Left lung (tissue), 10 donors: ENCODE results near the gene KRT83. TPM values are rescaled to one million over a fixed set of nuclear protein-coding genes. Genes with fewer than 3 reads are reported as not detected.

Experiments used
- ATAC-seq: fragments of 200-7000 bp; cut with Tn5 transposase; one replicate; pipeline ENCODE4 v1.9.1; 2020; ENCODE audit warnings: moderate library complexity
- DNase-seq, 4 donors: peaks; one replicate each; pipeline ENCODE4 v3.0.0-alpha.2; 2013 to 2020
- H3K27ac ChIP-seq, 2 donors: fragments of 200-600 bp; sonication (generic) in 1 of 2; one replicate each; pipeline versions ENCODE4 v1.5.0 to v1.8.0; 2020 to 2021
- H3K27me3 ChIP-seq, 2 donors: fragments of 200-600 bp; sonication (generic) in 1 of 2; one replicate each; pipeline versions ENCODE4 v1.5.0 to v1.8.0; 2020 to 2021
- H3K36me3 ChIP-seq, 2 donors: fragments of 200-600 bp; sonication (generic) in 1 of 2; one replicate each; pipeline versions ENCODE4 v1.5.0 to v1.8.0; 2020 to 2021
- H3K4me1 ChIP-seq, 2 donors: fragments of 200-600 bp; one replicate each; pipeline ENCODE4 v1.8.0; 2021
- H3K4me3 ChIP-seq, 2 donors: fragments of 200-600 bp; sonication (generic) in 1 of 2; one replicate each; pipeline versions ENCODE4 v1.5.0 to v1.8.0; 2020 to 2021; ENCODE audit warnings: mild to moderate bottlenecking in 1 of 2
- H3K9me3 ChIP-seq, 2 donors: fragments of 200-600 bp; sonication (generic) in 1 of 2; one replicate each; pipeline versions ENCODE4 v1.5.0 to v1.8.0; 2020 to 2021
- intact Hi-C, 2 donors: fragments of 100-400 bp; cut with DNase I; formaldehyde crosslinking; loops; one replicate each; pipeline versions ENCODE4 v1.11.2 to v1.14.2; 2022
- polyA plus RNA-seq, 6 donors: library from polyadenylated mRNA; unstranded; fragments of 120-200 nt; gene quantifications; one replicate each; pipeline ENCODE4 v1.2.1, GENCODE V29; 2013; ENCODE audit not compliant: insufficient read length in 6 of 6
- total RNA-seq, 2 donors: library from RNA; stranded (reverse); fragmentation: NEBNext Ultra II Directional; extraction: Animal tissue kit (Norgen Biotek cat#: 25700); gene quantifications; one replicate each; pipeline ENCODE4 v1.2.1, GENCODE V29; 2021
- TF ChIP-seq, protein P1 (sequence below), 2 donors: fragments of 200-600 bp; sonication (generic) in 1 of 2; IDR thresholded peaks; one replicate each; pipeline versions ENCODE4 v1.5.0 to v1.8.0; 2021; ENCODE audit warnings: antibody characterized with exemption in 2 of 2
- donor health status: DM: no; HTN: yes; CAD: no.
- donor health status: DM: no; HTN: no; CAD: no.

The KRT83 gene
- total and polyA plus RNA-seq, 8 donors = not detected

DNA sequence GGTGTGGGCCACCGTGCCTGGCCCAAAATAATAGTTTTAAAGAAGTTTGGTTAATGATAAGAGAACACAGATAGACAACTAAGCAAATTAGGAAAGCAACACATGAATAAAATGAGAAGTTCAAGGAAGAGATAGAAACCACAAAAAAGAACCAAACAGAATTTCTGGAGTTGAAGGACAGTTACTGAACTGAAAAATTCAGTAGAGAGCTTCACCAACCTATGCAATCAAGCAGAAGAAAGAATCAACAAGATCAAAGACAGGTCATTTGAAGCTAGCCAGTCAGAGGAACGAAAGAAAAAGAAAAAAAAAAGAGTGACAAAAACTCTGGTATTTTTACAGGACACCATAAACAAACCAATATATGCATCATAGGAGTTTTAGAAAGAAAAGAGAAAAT, 15.4 kb upstream of the KRT83 start:
- DNase-seq (no peak), ATAC-seq (no peak)
- intact Hi-C loops = no loop called here
- Histone ChIP-seq H3K4me3 (no peak overlapping the region), H3K9me3 (peaks cover 0 to 3% of the 10 kb centered on the region in 2 donors), H3K4me1 (no peaks in the 10 kb centered on the region), H3K36me3 (no peaks in the 10 kb centered on the region), H3K27ac (no peak overlapping the region), H3K27me3 (peaks cover 0 to 14% of the 10 kb centered on the region in 2 donors)
- TF ChIP-seq, protein P1, sequence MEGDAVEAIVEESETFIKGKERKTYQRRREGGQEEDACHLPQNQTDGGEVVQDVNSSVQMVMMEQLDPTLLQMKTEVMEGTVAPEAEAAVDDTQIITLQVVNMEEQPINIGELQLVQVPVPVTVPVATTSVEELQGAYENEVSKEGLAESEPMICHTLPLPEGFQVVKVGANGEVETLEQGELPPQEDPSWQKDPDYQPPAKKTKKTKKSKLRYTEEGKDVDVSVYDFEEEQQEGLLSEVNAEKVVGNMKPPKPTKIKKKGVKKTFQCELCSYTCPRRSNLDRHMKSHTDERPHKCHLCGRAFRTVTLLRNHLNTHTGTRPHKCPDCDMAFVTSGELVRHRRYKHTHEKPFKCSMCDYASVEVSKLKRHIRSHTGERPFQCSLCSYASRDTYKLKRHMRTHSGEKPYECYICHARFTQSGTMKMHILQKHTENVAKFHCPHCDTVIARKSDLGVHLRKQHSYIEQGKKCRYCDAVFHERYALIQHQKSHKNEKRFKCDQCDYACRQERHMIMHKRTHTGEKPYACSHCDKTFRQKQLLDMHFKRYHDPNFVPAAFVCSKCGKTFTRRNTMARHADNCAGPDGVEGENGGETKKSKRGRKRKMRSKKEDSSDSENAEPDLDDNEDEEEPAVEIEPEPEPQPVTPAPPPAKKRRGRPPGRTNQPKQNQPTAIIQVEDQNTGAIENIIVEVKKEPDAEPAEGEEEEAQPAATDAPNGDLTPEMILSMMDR (IDR thresholded peaks at IDR 0.05) = no peak

- TF ChIP-seq, protein P1 (IDR thresholded peaks at IDR 0.05) = no peak
- Histone ChIP-seq H3K27ac (no peak overlapping the region), H3K36me3 (no peaks in the 10 kb centered on the region), H3K9me3 (peaks cover 0 to 3% of the 10 kb centered on the region in 2 donors), H3K4me1 (no peaks in the 10 kb centered on the region), H3K27me3 (peaks cover 0 to 10% of the 10 kb centered on the region in 2 donors), H3K4me3 (no peak overlapping the region)
- DNase-seq = no peak
- intact Hi-C loops = no loop called here
- ATAC-seq = no peak
Observed at GRCh38 chr12:52335598-52336262, 14.5 kb upstream of the KRT83 start.

GRCh38 chr12:52334185-52334584, 13.0 kb upstream of the KRT83 start:
- TF ChIP-seq, protein P1 (IDR thresholded peaks at IDR 0.05) = no peak
- Histone ChIP-seq H3K4me1 (no peaks in the 10 kb centered on the region), H3K9me3 (peaks cover 0 to 3% of the 10 kb centered on the region in 2 donors), H3K36me3 (no peaks in the 10 kb centered on the region), H3K27ac (no peak overlapping the region), H3K27me3 (peaks cover 0 to 10% of the 10 kb centered on the region in 2 donors), H3K4me3 (no peak overlapping the region)
- DNase-seq (no peak), ATAC-seq (no peak)
- intact Hi-C loops = no loop called here

GRCh38 chr12:52333321-52333720, 12.1 kb upstream of the KRT83 start:
- ATAC-seq = no peak
- H3K4me1 ChIP-seq = no peaks in the 10 kb centered on the region
- intact Hi-C loops = no loop called here
- TF ChIP-seq, protein P1 (IDR thresholded peaks at IDR 0.05) = no peak
- H3K4me3 ChIP-seq = no peak overlapping the region
- H3K27ac ChIP-seq = no peak overlapping the region
- H3K9me3 ChIP-seq = peaks cover 0 to 3% of the 10 kb centered on the region in 2 donors
- H3K27me3 ChIP-seq = peaks cover 0 to 10% of the 10 kb centered on the region in 2 donors
- H3K36me3 ChIP-seq = no peaks in the 10 kb centered on the region
- DNase-seq = no peak

DNA sequence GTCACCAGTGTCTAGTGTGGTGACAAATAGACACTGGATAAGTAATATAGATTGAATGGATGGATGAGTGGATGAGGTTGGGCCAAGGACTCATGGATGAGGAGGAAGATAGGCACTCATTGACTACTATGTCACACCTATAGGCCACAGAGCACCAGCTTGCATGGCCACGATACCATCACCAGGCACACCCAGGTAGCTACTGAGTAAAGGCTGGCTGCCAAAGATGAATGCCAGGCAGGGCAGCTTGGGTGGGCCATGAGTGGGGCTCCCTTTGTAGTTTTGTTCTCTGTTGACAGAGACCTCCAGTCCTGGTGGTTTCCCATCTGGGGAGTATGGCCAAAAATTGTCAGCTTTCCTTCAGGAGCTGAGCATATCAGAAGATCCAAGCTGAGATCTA, 11.2 kb upstream of the KRT83 start:
- no peak for ATAC-seq
- H3K27ac ChIP-seq = no peak overlapping the region
- no peak overlapping the region for H3K4me3 ChIP-seq
- intact Hi-C loops = no loop called here
- peaks cover 0 to 15% of the 10 kb centered on the region in 2 donors for H3K27me3 ChIP-seq
- no peak for DNase-seq
- peaks cover 0 to 3% of the 10 kb centered on the region in 2 donors for H3K9me3 ChIP-seq
- H3K4me1 ChIP-seq = no peaks in the 10 kb centered on the region
- no peaks in the 10 kb centered on the region for H3K36me3 ChIP-seq
- TF ChIP-seq, protein P1 (IDR thresholded peaks at IDR 0.05) = no peak
